Left forelimb (tissue), 1 donor: ENCODE measurements around the gene PLEKHM3.
"Not testable (repeated sequence)": the region's sequence is repeated elsewhere in the genome, so short reads cannot be mapped to it uniquely, and the experiment has no call there.

ENCODE experiments used
- DNase-seq: peaks from one replicate; pipeline ENCODE4 v3.0.0-alpha.2; 2018; ENCODE audit warnings: low spot score

PLEKHM3 gene

GRCh38 chr2:207950761-207951114 lies 74.6 kb downstream of the PLEKHM3 start:
- no peak for DNase-seq

DNA sequence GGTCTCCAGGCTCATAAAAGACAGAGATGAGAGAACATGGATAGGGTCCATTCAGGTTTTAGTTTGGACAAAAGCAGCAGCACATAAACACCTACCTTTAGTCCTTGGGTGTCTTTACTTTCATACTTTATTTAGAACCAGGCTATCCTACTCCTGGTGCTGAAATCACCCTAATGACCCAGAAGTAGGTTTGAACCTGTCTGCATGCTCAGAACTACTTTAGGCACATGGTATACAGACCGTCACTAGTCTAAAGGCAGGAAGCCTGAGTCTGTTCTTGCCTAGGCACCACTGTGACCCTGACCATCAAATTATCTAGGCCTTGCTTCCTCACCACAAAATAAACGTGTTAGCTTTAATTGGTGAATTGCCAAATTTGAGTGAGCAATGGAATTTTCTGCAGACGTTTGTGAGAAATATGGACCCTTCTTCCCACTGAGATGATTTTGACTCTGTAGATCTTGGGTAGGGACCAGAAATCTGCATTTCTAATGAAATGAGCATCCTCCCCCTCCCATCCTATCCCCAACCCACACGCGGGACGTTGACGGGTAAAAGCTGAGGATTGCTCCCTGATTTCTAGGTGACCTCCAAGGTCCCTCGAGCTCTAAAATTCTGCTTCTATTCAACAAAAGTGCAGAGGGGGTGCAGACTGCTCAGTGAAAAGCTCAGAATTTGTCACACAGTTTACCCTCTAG lies 75.1 kb downstream of the PLEKHM3 start:
- DNase-seq, result no peak

GRCh38 chr2:207949245-207949644 lies 76.1 kb downstream of the PLEKHM3 start:
- not testable (repeated sequence) for DNase-seq

- no peak for DNase-seq
Measured at GRCh38 chr2:207944979-207945600, 80.2 kb downstream of the PLEKHM3 start.

- no peak for DNase-seq
Measured at GRCh38 chr2:207944334-207944733, 81.0 kb downstream of the PLEKHM3 start.

GRCh38 chr2:207939342-207940108 lies 85.8 kb downstream of the PLEKHM3 start:
- DNase-seq, result no peak

GRCh38 chr2:207938886-207939285 lies 86.4 kb downstream of the PLEKHM3 start:
- DNase-seq, result no peak

- DNase-seq, result no peak
Measured at GRCh38 chr2:207938415-207938814, 86.9 kb downstream of the PLEKHM3 start.

DNA sequence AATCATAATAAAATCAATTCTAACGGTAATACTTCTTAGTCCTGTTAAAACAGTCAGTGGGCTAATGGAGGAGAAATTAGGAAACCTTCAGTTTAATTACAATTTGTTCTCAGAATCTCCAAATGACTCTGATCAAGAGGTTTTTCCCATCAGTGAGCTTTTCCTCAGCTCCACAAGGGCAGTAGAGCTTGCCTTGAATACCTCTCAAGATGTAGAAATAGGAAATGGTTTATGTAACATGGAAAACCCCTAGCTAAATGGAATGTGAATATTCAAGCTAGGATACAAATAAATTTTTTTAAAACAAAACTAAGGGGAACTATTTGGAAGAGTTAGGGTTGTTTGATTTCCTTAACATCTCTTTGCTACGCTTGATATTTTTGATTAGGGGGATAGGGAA lies 87.5 kb downstream of the PLEKHM3 start:
- DNase-seq, result no peak

DNA sequence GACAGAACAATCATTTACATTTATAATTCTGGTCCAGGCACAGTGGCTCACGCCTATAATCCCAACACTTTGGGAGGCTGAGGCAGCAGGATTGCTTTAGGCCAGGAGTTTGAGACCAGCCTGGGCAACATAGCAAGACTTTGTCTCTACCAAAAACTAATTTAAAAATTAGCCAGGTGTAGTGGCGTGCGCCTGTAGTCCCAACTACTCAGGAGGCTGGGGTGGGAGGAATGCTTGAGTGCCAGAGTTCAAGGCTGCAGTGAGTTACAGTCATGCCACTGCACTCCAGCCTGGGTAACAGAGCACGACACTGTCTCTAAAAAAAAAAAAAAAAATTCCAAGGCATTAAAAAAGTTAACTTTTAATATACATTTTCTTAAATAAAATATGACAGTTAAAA lies 88.1 kb downstream of the PLEKHM3 start:
- no peak for DNase-seq

DNA sequence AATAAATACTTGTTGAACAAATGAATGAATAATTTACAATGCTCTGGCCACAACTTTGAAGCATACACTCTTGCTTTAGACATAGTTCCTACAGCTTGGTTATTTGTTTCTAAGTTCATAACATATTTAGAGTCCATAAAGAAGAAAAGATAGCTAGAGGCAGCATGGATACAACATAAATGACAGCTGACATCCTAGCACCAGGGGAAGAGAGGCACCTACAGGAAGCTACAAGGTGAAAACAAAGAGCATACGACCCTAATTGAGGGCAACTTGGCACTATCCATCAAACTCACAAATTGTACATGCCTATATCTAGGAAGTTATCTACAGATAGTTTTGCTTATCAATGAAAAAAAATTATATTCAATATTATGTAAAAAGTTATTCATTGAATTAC lies 88.9 kb downstream of the PLEKHM3 start:
- no peak for DNase-seq

- no peak for DNase-seq
Measured at GRCh38 chr2:207935991-207936370, 89.3 kb downstream of the PLEKHM3 start.

GRCh38 chr2:207935121-207935990 lies 90.0 kb downstream of the PLEKHM3 start:
- no peak for DNase-seq

GRCh38 chr2:207934720-207935119 lies 90.6 kb downstream of the PLEKHM3 start:
- DNase-seq, result no peak

DNA sequence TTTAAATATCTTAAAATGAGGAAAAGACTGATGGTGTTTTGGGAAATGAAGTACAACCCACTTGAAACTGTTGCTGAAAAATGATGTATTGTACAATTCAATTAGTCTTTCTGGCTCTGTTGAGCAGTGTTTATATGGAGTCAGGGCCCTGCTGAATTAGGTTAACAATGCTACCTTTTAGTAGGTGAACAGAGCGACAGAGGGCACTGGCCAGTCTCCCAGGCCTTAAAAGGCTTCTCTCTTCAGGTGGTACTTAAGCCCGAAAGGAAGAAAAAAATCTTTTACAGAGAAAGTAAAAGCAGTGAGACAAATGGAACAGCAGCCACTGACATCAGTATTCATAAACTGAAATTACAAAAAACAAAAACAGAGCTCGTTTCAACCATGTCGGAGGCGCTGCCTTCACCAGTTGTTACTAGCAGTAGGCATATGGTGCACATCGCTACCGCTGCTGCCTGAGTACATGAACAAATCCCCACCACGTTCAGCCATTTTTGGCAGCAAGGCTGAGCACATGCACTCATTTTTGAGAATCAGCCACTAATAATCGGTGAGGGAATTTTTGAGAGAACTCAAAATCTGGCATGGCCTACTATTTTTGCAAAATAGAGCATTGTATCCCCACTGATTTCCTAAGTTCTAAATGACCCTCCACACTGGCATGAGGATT lies 91.8 kb downstream of the PLEKHM3 start:
- DNase-seq, result no peak

- DNase-seq, result no peak
Measured at GRCh38 chr2:207932106-207932505, 93.2 kb downstream of the PLEKHM3 start.

DNA sequence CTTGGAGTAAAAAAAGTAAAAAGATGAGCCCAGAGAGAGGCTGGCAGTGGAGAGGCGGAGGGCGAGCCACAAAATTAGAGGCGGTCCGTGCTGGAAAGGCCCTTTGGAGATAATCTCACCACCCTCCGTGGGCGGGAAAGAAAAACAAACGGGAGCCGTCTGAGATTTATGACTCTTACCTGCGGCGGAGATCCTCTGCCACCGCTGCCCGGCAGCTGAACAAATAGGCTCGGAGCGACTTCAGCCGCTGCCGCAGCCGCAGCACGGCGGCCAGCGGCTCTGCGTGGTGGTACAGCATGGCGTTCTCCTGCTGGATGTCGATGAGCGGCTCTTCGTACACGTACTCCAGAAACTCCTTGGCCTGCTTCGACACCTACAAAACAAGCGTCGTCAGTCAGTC lies 94.6 kb downstream of the PLEKHM3 start:
- DNase-seq, result no peak

GRCh38 chr2:207929923-207930322 lies 95.4 kb downstream of the PLEKHM3 start:
- DNase-seq, result no peak

DNA sequence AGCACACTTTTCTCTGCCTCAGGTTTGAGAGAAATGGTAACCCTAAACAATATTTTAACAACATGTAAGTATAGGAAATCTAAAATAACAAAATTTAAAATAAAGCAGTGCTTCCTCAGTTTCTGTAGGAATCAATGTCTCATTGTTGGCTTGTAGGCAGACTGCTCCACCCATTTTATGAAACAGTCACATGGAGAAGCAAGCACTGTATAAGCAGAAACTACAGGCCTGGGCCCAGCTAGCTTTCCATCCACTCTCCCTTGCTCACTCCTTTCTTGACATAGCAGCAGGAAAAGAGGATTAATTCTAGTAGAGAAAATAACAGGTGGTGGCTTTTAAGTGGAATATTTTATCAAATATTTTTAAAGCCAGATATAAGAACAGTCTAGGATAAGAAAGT lies 97.2 kb downstream of the PLEKHM3 start:
- no peak for DNase-seq

DNA sequence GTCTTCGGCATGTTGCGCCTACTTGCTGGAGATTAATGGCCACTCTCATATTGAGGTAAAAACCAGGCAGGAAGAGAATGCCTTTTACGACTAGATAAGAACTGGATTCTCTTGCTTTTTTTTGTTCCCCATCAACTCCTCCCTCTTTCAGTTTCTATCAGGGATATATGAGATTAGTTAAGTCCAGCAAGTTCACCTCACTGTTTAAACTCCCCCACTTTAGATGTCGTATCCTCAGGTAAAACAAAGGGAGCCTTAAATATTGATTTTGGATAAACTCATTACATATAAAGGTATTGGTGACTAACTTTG lies 98.4 kb downstream of the PLEKHM3 start:
- no peak for DNase-seq

- no peak for DNase-seq
Measured at GRCh38 chr2:207926133-207926988, 99.0 kb downstream of the PLEKHM3 start.
